ENCODE data around the gene PLCL2. TPM values are rescaled to one million over a fixed set of nuclear protein-coding genes. Genes with fewer than 3 reads are reported as not detected.

Gene PLCL2
- total RNA-seq, 1 experiment from 2014 or later: 0.92 TPM

GRCh38 chr3:16940769-16941700, 56.3 kb downstream of the PLCL2 start:
- no peak overlapping the region for H3K27ac ChIP-seq (ENCODE audit: low read depth, low read length, poor library complexity, severe bottlenecking)
- ChIA-PET POLR2A (ENCODE audit: low non-redundant PET) (no interaction called here), CTCF (no interaction called here)
- H3K4me3 ChIP-seq (ENCODE audit: low read depth, low read length, poor library complexity, severe bottlenecking): no peak overlapping the region
- no peaks in the 10 kb centered on the region for H3K4me1 ChIP-seq (ENCODE audit: insufficient read depth, low read length, poor library complexity, severe bottlenecking)
- TF ChIP-seq EZH2 (IDR thresholded peaks at IDR 0.05; ENCODE audit: borderline replicate concordance, low read depth, low read length, poor library complexity, severe bottlenecking): no peak
- no peak for TF ChIP-seq CTCF (conservative IDR thresholded peaks at IDR 0.05; ENCODE audit: low read depth, low read length)
- BruUV-seq (replicated peaks): no TSS peak
- no peaks in the 10 kb centered on the region for H3K36me3 ChIP-seq (ENCODE audit: insufficient read depth, low read length, poor library complexity, severe bottlenecking)
- DNase-seq (ENCODE audit: low spot score): no peak
- intact Hi-C loops (cut with micrococcal nuclease; ENCODE audit: unreplicated experiment): no loop called here
- peaks cover 36% of the 10 kb centered on the region for H3K27me3 ChIP-seq (replicated peaks; ENCODE audit: insufficient read depth, low read depth, low read length, poor library complexity)
- H3K9me3 ChIP-seq (ENCODE audit: low read depth, low read length, poor library complexity, severe bottlenecking): no peaks in the 10 kb centered on the region

GRCh38 chr3:16942955-16943354, 58.2 kb downstream of the PLCL2 start:
- no peaks in the 10 kb centered on the region for H3K36me3 ChIP-seq (ENCODE audit: insufficient read depth, low read length, poor library complexity, severe bottlenecking)
- H3K4me3 ChIP-seq (ENCODE audit: low read depth, low read length, poor library complexity, severe bottlenecking): no peak overlapping the region
- no peak overlapping the region for H3K27ac ChIP-seq (ENCODE audit: low read depth, low read length, poor library complexity, severe bottlenecking)
- no peaks in the 10 kb centered on the region for H3K9me3 ChIP-seq (ENCODE audit: low read depth, low read length, poor library complexity, severe bottlenecking)
- intact Hi-C loops (cut with micrococcal nuclease; ENCODE audit: unreplicated experiment): no loop called here
- BruUV-seq (replicated peaks): no TSS peak
- POLR2A ChIA-PET (ENCODE audit: low non-redundant PET): no interaction called here
- no peak for TF ChIP-seq CTCF (conservative IDR thresholded peaks at IDR 0.05; ENCODE audit: low read depth, low read length)
- TF ChIP-seq EZH2 (IDR thresholded peaks at IDR 0.05; ENCODE audit: borderline replicate concordance, low read depth, low read length, poor library complexity, severe bottlenecking): no peak
- H3K27me3 ChIP-seq (replicated peaks; ENCODE audit: insufficient read depth, low read depth, low read length, poor library complexity): peaks cover 20% of the 10 kb centered on the region
- CTCF ChIA-PET: no interaction called here
- no peak for DNase-seq (ENCODE audit: low spot score)
- no peaks in the 10 kb centered on the region for H3K4me1 ChIP-seq (ENCODE audit: insufficient read depth, low read length, poor library complexity, severe bottlenecking)

GRCh38 chr3:16943857-16944256, 59.1 kb downstream of the PLCL2 start:
- no peak overlapping the region for H3K27ac ChIP-seq (ENCODE audit: low read depth, low read length, poor library complexity, severe bottlenecking)
- H3K36me3 ChIP-seq (ENCODE audit: insufficient read depth, low read length, poor library complexity, severe bottlenecking): no peaks in the 10 kb centered on the region
- DNase-seq (ENCODE audit: low spot score): no peak
- no peak overlapping the region for H3K4me3 ChIP-seq (ENCODE audit: low read depth, low read length, poor library complexity, severe bottlenecking)
- H3K9me3 ChIP-seq (ENCODE audit: low read depth, low read length, poor library complexity, severe bottlenecking): no peaks in the 10 kb centered on the region
- no peak for TF ChIP-seq EZH2 (IDR thresholded peaks at IDR 0.05; ENCODE audit: borderline replicate concordance, low read depth, low read length, poor library complexity, severe bottlenecking)
- TF ChIP-seq CTCF (conservative IDR thresholded peaks at IDR 0.05; ENCODE audit: low read depth, low read length): no peak
- H3K27me3 ChIP-seq (replicated peaks; ENCODE audit: insufficient read depth, low read depth, low read length, poor library complexity): peaks cover 13% of the 10 kb centered on the region
- H3K4me1 ChIP-seq (ENCODE audit: insufficient read depth, low read length, poor library complexity, severe bottlenecking): no peaks in the 10 kb centered on the region
- POLR2A ChIA-PET (ENCODE audit: low non-redundant PET): no interaction called here
- BruUV-seq (replicated peaks): no TSS peak
- CTCF ChIA-PET: no interaction called here
- intact Hi-C loops (cut with micrococcal nuclease; ENCODE audit: unreplicated experiment): no loop called here
